SK-N-MC (cell line): ENCODE measurements around the gene SFRP4.

Source experiments
- EZH2 ChIP-seq: fragments of 200-600 bp; sonication (generic); IDR thresholded peaks from one replicate; pipeline ENCODE4 v1.6.1; 2017; ENCODE audit warnings: antibody characterized with exemption
- POLR2AphosphoS5 ChIP-seq: IDR thresholded peaks from 2 replicates; pipeline ENCODE4 v1.6.1; 2012; ENCODE audit warnings: mild to moderate bottlenecking, low read depth, low read length, borderline replicate concordance

GRCh38 chr7:37882086-37882485 lies 34.5 kb downstream of the SFRP4 start:
- no peak for TF ChIP-seq EZH2
- TF ChIP-seq POLR2AphosphoS5, result no peak
